Measurements from ENCODE around the gene NT5DC1. TPM values are rescaled to one million over a fixed set of nuclear protein-coding genes. Genes with fewer than 3 reads are reported as not detected.
"Not testable (repeated sequence)": the region's sequence is repeated elsewhere in the genome, so short reads cannot be mapped to it uniquely, and the experiment has no call there.

Gene NT5DC1
- polyA plus RNA-seq, 3 donors, result 10.5 to 24.6 (median 15.5) TPM

DNA sequence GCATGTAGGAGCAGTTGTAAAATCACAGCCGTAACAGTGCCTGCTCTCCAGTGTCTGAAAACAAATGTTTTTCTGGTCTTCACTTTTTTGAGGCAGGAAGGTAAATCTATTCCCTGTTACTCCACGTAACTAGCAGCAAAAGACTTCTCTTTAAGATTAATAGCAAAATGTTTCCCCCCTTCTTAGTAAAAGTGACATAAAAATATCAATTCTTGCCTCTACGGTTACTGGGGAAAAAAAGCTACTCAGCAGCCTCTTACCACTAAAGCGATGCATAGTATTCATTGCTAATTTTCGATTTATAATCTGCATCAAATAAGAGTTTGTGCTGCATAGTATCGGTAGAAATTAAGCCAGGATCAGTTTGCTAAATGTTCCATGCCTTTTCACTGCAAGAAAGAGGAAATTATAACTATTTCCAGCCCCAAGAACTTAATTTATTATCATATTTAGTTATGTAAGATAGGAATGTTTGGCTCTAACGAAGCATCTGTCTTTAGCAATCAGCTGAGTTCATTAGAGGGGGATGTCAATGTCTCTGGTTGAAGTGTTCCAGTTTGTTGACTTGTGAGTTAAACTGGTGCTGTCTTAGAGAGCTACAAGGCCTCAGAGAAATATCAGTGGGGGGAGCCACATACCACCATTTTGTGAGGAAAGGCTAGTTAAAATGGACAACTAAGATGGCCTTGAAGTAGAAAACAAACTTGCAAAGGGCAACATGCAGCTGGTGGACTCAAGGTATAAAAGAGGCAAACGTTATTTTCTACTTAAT, 179.7 kb downstream of the NT5DC1 start:
- WGBS, 3 donors, result 7 to 18% (median 14%) methylated on average over 8 of the region's 8 CpGs

GRCh38 chr6:116280933-116281316, 180.3 kb downstream of the NT5DC1 start:
- no peak overlapping the region for H3K27ac ChIP-seq (ENCODE audit: low read depth, low read length)
- 84 to 89% (median 86%) methylated on average over 5 of the region's 5 CpGs for WGBS, 3 donors

More for the DNA sequence above, 179.7 kb downstream of the NT5DC1 start:
- no peak overlapping the region for H3K27ac ChIP-seq (ENCODE audit: low read depth, low read length)

GRCh38 chr6:116282698-116283097, 182.0 kb downstream of the NT5DC1 start:
- WGBS, 3 donors, result 73 to 84% (median 74%) methylated on average over 2 of the region's 2 CpGs
- H3K27ac ChIP-seq (ENCODE audit: low read depth, low read length), result no peak overlapping the region

DNA sequence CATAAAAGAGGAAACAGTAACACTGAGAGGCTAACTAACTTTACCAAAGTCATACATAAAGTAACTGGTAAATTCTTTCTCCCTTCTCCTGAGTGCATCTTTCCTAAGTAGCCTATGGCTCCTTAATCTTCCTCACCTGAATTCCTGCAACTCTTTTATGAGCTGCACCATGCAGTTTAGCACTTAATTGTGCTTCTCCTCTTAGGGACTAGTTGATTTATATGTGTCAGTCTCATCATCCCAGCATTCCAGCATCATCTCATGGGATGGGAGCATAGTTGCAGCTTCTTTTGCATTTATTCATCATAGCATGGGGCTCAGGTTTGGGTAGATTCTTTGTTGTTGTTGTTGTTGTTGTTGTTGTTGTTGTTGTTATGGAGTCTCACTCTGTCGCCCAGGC, 182.5 kb downstream of the NT5DC1 start:
- WGBS, 3 donors, result 76 to 93% (median 86%) methylated on average over 1 of the region's 1 CpG
- no peak overlapping the region for H3K27ac ChIP-seq (ENCODE audit: low read depth, low read length)

GRCh38 chr6:116284984-116285383, 184.3 kb downstream of the NT5DC1 start:
- WGBS, 3 donors, result 89 to 96% (median 95%) methylated on average over 4 of the region's 4 CpGs
- H3K27ac ChIP-seq (ENCODE audit: low read depth, low read length), result not testable (repeated sequence)

DNA sequence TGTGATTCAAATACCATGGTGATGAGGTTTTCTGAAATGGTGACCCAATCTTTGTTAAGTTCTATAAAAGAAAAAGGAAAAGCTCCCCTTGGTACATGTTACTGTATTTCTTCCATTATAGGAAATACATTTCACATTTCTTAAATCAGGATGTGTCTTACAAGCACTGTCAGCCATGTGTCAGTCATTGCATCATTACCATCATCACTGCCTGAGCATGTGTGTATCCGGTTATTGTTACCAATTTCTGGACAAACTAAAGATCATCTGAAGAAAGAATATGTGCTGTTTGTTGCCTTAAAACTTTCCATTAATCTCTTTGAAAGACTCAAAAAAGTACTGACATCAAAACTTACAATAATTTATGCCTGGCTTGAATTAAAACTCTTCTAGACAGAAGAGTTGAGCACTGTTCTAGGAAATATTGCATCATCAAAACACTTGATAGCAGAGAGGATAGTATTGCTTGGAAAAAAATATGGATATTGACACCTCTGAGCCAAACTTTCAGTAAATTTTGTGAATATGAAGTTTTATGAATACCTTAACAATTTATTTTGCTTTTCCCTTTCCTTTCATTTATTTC, 186.2 kb downstream of the NT5DC1 start:
- no peak overlapping the region for H3K27ac ChIP-seq (ENCODE audit: low read depth, low read length)
- WGBS, 3 donors, result 64 to 83% (median 64%) methylated on average over 1 of the region's 1 CpG

GRCh38 chr6:116287689-116288282, 187.1 kb downstream of the NT5DC1 start:
- WGBS, 3 donors, result 88 to 94% (median 93%) methylated on average over 2 of the region's 2 CpGs
- no peak overlapping the region for H3K27ac ChIP-seq (ENCODE audit: low read depth, low read length)

GRCh38 chr6:116289876-116290275, 189.2 kb downstream of the NT5DC1 start:
- 81 to 92% (median 88%) methylated on average over 2 of the region's 2 CpGs for WGBS, 3 donors
- no peak overlapping the region for H3K27ac ChIP-seq (ENCODE audit: low read depth, low read length)

- WGBS, 3 donors, result 77 to 93% (median 81%) methylated on average over 2 of the region's 2 CpGs
- H3K27ac ChIP-seq (ENCODE audit: low read depth, low read length), result no peak overlapping the region
Measured at GRCh38 chr6:116290799-116291198, 190.1 kb downstream of the NT5DC1 start.

GRCh38 chr6:116291701-116292396, 191.2 kb downstream of the NT5DC1 start:
- H3K27ac ChIP-seq (ENCODE audit: low read depth, low read length), result no peak overlapping the region
- WGBS, 3 donors, result 61 to 87% (median 65%) methylated on average over 4 of the region's 4 CpGs

DNA sequence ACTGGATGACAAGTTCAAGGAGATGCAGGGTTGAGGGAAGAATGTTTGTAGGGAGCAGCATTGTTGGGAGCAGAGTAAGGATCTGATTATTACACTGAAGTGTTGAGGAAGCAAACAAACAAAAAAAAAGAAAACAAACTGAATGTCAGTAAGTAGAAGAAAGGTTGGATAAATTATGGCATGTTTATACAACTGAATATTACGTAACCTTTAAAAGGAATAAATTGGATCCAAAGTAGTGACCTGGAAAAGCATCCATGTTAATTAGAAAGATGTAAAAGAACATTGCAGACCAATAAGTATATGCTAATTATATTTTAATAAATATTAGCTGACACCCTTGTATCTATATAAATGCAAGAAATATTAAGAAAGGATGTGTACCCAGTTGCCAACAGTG, 191.9 kb downstream of the NT5DC1 start:
- WGBS, 3 donors, result 92 to 100% (median 100%) methylated on average over 1 of the region's 1 CpG
- no peak overlapping the region for H3K27ac ChIP-seq (ENCODE audit: low read depth, low read length)

DNA sequence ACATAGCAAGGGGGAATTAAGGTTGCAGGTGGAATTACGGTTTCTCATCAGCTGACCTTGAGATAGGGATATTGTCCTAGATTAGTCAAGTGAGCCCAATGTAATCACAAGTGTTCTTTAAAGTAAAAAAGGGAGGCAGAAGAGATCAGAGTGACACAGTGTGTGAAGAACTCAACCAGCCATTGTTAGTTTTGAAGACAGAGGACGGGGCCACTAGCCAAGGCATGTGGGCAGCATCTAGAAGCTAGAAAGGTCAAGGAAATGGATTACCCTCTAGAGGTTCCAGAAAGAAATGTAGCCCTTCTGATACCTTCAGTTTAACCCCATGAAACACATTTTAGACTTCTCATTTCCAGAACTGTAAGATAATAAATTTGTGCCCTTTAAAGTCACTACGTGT, 197.6 kb downstream of the NT5DC1 start:
- 88 to 98% (median 98%) methylated on average over 3 of the region's 3 CpGs for WGBS, 3 donors

GRCh38 chr6:116298973-116299372, 198.3 kb downstream of the NT5DC1 start:
- no peak overlapping the region for H3K27ac ChIP-seq (ENCODE audit: low read depth, low read length)

More for the DNA sequence above, 197.6 kb downstream of the NT5DC1 start:
- no peak overlapping the region for H3K27ac ChIP-seq (ENCODE audit: low read depth, low read length)

Other genes starting within 250 kb of the NT5DC1 start
- gene FRK, start 40.0 kb upstream of the NT5DC1 start, polyA plus RNA-seq, result 1 to 10 TPM in 1 of 3 donors, under 1 TPM in 2; 0.28 to 1.1 (median 0.56) TPM
- not detected for gene COL10A1, start 25.3 kb downstream of the NT5DC1 start, polyA plus RNA-seq
- gene TSPYL4, start 153.2 kb downstream of the NT5DC1 start, polyA plus RNA-seq, result 1 to 10 TPM; 6.1 to 7.6 (median 7.1) TPM
- 10 to 100 TPM; 17.3 to 29.8 (median 28.2) TPM for gene TSPYL1, start 179.1 kb downstream of the NT5DC1 start, polyA plus RNA-seq